ENCODE results near the gene PDE4D.

PDE4D gene

DNA sequence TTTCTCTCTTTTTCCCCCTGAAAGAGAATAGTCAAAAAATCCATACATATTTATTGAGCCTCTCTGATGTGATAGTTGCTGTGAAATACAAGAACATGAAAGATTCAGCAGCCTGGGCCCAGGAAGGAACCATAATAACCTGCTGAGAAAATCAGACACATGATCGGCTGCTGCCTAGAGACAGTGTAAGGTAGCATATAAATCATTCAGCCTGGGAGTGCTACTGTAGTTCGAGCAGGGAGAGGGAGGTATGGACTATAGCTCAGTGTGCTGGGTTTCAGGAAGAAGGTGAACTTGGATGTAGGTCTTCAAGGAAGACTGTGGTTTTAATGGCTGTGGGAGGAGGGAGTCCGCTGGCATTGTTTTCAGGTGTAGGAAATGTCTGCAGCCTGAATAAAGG lies 841.6 kb downstream of the PDE4D start:
- TF ChIP-seq CTCF (IDR thresholded peaks at IDR 0.05; ENCODE audit: insufficient read depth, low read length, poor library complexity, severe bottlenecking) = no peak
- no peaks in the 10 kb centered on the region for H3K36me3 ChIP-seq (ENCODE audit: control insufficient read depth, insufficient read depth, low read length)
- H3K4me3 ChIP-seq (replicated peaks; ENCODE audit: low read depth, low read length) = no peak overlapping the region
- no peak for DNase-seq (ENCODE audit: extremely low read depth, insufficient read length)
- no peaks in the 10 kb centered on the region for H3K27me3 ChIP-seq (replicated peaks; ENCODE audit: control insufficient read depth, insufficient read depth, low read length)

GRCh38 chr5:59049095-59049494 lies 844.4 kb downstream of the PDE4D start:
- no peaks in the 10 kb centered on the region for H3K36me3 ChIP-seq (ENCODE audit: control insufficient read depth, insufficient read depth, low read length)
- no peak for DNase-seq (ENCODE audit: extremely low read depth, insufficient read length)
- no peak for TF ChIP-seq CTCF (IDR thresholded peaks at IDR 0.05; ENCODE audit: insufficient read depth, low read length, poor library complexity, severe bottlenecking)
- H3K27me3 ChIP-seq (replicated peaks; ENCODE audit: control insufficient read depth, insufficient read depth, low read length) = no peaks in the 10 kb centered on the region
- no peak overlapping the region for H3K4me3 ChIP-seq (replicated peaks; ENCODE audit: low read depth, low read length)

- TF ChIP-seq CTCF (IDR thresholded peaks at IDR 0.05; ENCODE audit: insufficient read depth, low read length, poor library complexity, severe bottlenecking) = no peak
- Histone ChIP-seq H3K36me3 (ENCODE audit: control insufficient read depth, insufficient read depth, low read length) (no peaks in the 10 kb centered on the region), H3K27me3 (replicated peaks; ENCODE audit: control insufficient read depth, insufficient read depth, low read length) (peaks cover 2% of the 10 kb centered on the region; the same call in 1 of the 2 replicates), H3K4me3 (replicated peaks; ENCODE audit: low read depth, low read length) (no peak overlapping the region)
- no peak for DNase-seq (ENCODE audit: extremely low read depth, insufficient read length)
These were observed 851.1 kb downstream of the PDE4D start for GRCh38 chr5:59042201-59043055.

- DNase-seq (ENCODE audit: extremely low read depth, insufficient read length) = no peak
- H3K27me3 ChIP-seq (replicated peaks; ENCODE audit: control insufficient read depth, insufficient read depth, low read length) = peaks cover 2% of the 10 kb centered on the region; the same call in 1 of the 2 replicates
- no peak for TF ChIP-seq CTCF (IDR thresholded peaks at IDR 0.05; ENCODE audit: insufficient read depth, low read length, poor library complexity, severe bottlenecking)
- no peaks in the 10 kb centered on the region for H3K36me3 ChIP-seq (ENCODE audit: control insufficient read depth, insufficient read depth, low read length)
- H3K4me3 ChIP-seq (replicated peaks; ENCODE audit: low read depth, low read length) = no peak overlapping the region
These were observed 852.2 kb downstream of the PDE4D start for GRCh38 chr5:59041355-59041754.

DNA sequence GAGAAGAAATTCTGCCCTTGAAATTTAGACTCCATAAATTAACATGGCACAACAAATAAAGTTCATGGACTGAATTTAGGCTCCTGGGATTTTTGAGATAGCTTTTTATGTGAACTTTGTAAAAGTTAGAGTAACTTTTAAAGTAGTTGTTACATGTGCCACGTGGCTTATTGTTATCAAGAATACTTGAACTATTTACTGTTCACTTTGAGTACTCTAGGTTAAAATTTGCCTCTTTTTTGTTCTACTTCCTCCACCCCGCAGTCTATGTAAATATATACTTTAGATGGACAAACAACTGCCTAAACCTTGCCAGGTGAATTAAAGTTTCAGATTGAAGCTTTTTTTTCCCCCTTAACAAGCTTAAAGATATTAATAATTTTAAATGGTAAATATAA lies 852.7 kb downstream of the PDE4D start:
- H3K27me3 ChIP-seq (replicated peaks; ENCODE audit: control insufficient read depth, insufficient read depth, low read length) = peaks cover 2% of the 10 kb centered on the region; the same call in 1 of the 2 replicates
- no peak overlapping the region for H3K4me3 ChIP-seq (replicated peaks; ENCODE audit: low read depth, low read length)
- TF ChIP-seq CTCF (IDR thresholded peaks at IDR 0.05; ENCODE audit: insufficient read depth, low read length, poor library complexity, severe bottlenecking) = no peak
- no peak for DNase-seq (ENCODE audit: extremely low read depth, insufficient read length)
- H3K36me3 ChIP-seq (ENCODE audit: control insufficient read depth, insufficient read depth, low read length) = no peaks in the 10 kb centered on the region
